Choroid plexus epithelial cell (primary cell): ENCODE data around the gene CDC45.
A peak's percentile ranks its signal among the peaks of the same experiment; 100 is the strongest.

Experiments
- DNase-seq: peaks from one replicate; pipeline ENCODE4 v3.0.0-alpha.2; 2010; ENCODE audit warnings: low read depth
- H3K4me3 ChIP-seq: 2 replicates; pipeline ENCODE4 v1.5.1; 2011; ENCODE audit warnings: low read depth, mild to moderate bottlenecking, control low read depth, low read length, moderate library complexity
- TF ChIP-seq, protein P1 (sequence below): conservative IDR thresholded peaks from 2 replicates; pipeline ENCODE4 v1.5.1; 2011; ENCODE audit warnings: low read depth, mild to moderate bottlenecking, control low read depth, inconsistent platforms, low read length, moderate library complexity

Gene CDC45, protein sequence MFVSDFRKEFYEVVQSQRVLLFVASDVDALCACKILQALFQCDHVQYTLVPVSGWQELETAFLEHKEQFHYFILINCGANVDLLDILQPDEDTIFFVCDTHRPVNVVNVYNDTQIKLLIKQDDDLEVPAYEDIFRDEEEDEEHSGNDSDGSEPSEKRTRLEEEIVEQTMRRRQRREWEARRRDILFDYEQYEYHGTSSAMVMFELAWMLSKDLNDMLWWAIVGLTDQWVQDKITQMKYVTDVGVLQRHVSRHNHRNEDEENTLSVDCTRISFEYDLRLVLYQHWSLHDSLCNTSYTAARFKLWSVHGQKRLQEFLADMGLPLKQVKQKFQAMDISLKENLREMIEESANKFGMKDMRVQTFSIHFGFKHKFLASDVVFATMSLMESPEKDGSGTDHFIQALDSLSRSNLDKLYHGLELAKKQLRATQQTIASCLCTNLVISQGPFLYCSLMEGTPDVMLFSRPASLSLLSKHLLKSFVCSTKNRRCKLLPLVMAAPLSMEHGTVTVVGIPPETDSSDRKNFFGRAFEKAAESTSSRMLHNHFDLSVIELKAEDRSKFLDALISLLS

DNA sequence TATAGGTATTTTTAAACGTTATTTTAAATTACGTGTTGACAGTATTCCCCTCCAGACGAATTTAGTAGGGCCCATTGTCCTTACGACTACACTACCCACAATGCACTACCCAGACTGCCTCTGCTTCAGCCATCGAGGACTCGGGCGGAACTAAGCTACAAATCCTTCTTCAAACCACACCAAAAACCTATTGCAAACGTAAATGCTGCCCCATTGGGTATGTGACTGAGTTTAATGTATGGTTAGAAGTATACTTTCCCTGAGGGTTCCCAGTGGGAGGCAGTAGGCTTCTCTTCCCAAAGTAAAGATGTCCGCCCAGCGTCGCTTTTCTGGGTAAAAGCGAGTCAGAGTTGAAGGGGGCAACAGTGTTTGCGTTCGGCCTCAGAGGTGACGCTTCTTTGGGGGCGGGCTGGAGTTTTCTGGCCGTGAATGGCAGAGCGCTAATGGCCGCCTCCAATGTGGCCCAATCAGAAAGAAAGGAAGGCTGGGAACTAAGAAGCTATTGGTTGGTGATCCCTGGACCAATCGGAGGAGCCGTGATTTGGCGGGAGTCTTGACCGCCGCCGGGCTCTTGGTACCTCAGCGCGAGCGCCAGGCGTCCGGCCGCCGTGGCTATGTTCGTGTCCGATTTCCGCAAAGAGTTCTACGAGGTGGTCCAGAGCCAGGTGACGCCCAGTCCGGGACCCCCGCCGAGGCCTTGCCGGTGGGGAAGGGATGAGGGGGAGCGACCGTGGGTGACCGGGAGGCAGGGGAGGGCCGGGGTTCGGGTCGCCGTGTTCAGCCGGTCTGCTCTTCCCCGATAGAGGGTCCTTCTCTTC lies at the start of gene CDC45:
Gene CDC45, plus strand, starts transcription at position 566 of the 818 bp plus-strand sequence. Its CDS starts 49 bp downstream, at position 615.
- TF ChIP-seq, protein P1, sequence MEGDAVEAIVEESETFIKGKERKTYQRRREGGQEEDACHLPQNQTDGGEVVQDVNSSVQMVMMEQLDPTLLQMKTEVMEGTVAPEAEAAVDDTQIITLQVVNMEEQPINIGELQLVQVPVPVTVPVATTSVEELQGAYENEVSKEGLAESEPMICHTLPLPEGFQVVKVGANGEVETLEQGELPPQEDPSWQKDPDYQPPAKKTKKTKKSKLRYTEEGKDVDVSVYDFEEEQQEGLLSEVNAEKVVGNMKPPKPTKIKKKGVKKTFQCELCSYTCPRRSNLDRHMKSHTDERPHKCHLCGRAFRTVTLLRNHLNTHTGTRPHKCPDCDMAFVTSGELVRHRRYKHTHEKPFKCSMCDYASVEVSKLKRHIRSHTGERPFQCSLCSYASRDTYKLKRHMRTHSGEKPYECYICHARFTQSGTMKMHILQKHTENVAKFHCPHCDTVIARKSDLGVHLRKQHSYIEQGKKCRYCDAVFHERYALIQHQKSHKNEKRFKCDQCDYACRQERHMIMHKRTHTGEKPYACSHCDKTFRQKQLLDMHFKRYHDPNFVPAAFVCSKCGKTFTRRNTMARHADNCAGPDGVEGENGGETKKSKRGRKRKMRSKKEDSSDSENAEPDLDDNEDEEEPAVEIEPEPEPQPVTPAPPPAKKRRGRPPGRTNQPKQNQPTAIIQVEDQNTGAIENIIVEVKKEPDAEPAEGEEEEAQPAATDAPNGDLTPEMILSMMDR, result no peak
- H3K4me3 ChIP-seq, result peak within 1 kb of the TSS; percentile 98
- DNase-seq, result peak; percentile 99

DNA sequence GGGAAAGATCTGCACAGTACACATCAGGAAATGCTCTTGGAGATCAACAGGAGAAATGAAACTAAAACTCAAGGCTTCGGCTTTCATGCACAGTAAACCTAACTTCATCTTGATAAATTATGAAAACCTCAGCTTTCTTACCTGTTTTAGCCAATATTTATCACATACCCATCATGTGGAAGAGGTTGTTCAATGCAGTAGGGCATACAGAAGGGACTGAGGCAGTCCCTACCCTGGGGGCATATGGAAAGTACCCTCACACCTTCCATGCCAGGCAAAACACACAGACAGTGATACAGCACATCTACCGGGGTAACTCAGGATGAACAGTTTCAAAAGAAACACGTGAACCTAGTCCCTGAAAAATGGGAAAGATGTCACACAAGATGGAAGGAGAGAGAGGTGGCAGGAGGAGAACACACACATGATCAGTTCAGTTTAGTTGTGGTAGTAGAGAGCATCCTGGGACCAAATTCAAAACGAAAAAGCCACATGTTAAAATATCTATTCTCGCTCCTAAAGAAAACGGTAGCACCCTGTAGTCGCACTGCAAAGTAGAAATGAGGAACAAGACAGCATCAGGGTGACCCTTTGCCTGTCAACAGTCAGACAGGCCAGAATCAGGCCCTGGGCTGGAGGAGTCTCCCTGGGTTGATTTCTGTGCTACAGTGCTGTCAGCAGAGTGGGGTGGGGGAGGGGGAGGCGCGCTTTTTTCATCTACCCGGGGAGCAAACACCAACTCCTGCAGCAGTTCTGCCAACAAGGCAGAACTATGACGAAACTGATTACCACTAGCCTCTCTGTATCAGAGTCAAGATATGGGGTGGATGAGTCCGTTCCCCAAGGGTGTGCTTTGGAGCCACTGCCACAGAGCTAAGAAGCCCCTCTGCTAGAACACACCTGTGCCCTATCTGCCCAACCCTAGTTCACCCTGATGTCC lies 49.5 kb upstream of the CDC45 start:
- DNase-seq, result peak; percentile 84
- TF ChIP-seq, protein P1, result no peak
- H3K4me3 ChIP-seq, result peak overlapping the region; percentile 83

DNA sequence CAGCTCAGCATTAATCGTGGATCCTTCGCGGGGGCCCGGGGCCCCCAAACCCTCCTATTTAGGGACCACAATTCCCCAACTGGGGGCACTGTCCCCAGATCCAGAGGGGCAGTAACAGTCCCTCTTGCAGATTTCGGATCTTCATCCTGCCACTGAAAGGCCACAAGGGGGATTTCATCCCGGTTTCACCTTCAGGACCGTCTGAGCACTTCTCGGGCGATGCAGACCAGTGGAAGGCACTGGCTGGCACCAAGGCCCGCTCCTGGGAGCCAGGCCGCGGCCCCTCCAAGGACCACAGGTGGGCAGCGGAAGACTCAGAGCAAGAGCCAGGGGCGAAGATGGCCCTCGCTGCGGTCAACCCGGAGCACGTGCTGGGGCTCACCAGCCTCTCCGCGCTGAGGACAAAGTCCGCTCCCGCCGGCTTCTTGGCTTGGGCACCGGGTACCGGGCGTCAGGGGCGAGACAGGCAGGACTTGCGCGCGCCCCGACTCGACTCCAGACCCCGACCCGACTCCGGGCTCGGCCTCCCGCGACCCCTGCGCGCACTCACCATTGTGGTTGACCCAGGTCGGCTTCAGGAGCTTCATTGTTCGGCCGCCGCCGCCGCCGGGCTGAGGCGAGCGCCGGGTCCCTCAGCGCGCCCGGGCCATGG lies 48.7 kb upstream of the CDC45 start:
- TF ChIP-seq, protein P1, result peak; percentile 41
- DNase-seq, result peak; percentile 41
- peak overlapping the region; percentile 83 for H3K4me3 ChIP-seq

GRCh38 chr22:19431649-19432132 lies 48.0 kb upstream of the CDC45 start, which contains the start of gene HIRA:
Gene HIRA (minus strand): TSS chr22:19431733. CDS start chr22:19431476, 257 bp downstream.
- TF ChIP-seq, protein P1, result no peak
- DNase-seq, result peak; percentile 83
- H3K4me3 ChIP-seq, result peak within 1 kb of the TSS; percentile 83

DNA sequence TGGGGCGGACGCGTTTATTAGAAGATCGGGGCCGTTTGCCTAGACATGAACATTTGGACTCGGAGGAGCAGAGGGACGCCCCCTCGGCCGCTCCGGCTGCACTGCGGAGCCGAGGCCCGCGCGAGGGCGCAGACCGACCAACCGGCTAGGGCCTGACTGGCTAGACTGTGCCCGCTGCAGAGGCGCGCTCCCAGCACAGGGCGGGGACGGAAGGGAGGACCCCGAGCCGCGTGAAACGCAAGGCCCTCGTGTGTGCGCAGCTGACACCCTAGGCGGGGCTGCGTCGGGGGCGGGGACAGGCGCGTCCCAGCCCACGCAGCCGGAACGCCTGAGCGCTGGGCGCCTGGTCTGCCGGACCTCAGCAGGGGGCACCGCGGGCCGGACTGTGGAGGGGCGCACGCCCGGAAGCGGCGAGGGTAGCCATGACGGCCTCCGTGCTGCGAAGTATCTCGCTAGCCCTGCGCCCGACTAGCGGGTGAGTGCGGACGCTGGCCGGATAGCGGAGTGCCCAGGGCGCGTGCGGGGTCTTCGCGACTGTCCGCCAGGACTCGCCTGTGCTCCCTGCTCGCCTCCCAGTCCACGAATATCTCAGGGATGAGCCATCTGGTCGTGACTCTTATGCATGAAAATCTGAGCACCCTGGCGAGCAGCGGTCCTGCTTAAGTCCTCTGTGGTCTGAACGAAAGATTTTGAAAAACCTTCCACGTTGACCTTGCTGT lies 47.4 kb upstream of the CDC45 start, which contains the start of gene MRPL40:
Gene MRPL40, plus strand, starts transcription at position 413 of the 719 bp plus-strand sequence. Its CDS starts 10 bp downstream, at position 423.
- DNase-seq, result peak; percentile 97
- TF ChIP-seq, protein P1, result no peak
- peak within 1 kb of the TSS; percentile 83 for H3K4me3 ChIP-seq
